LNCaP clone FGC (cell line): ENCODE measurements around the gene C3.
"Not testable (repeated sequence)": the region's sequence is repeated elsewhere in the genome, so short reads cannot be mapped to it uniquely, and the experiment has no call there.

ENCODE experiments used
- DNase-seq: peaks from one replicate; pipeline ENCODE4 v3.0.0-alpha.2; 2011; ENCODE audit warnings: low read depth
- H3K4me3 ChIP-seq: 2 replicates; pipeline ENCODE4 v1.5.1; 2011; ENCODE audit warnings: mild to moderate bottlenecking, low read depth, low read length, control low read depth
- TF ChIP-seq, protein P1 (sequence below): IDR thresholded peaks from 2 replicates; pipeline ENCODE4 v1.5.1; 2012; ENCODE audit warnings: mild to moderate bottlenecking; ENCODE audit not compliant: control insufficient read depth, insufficient read depth; ENCODE audit errors: extremely low read depth

C3 gene

DNA sequence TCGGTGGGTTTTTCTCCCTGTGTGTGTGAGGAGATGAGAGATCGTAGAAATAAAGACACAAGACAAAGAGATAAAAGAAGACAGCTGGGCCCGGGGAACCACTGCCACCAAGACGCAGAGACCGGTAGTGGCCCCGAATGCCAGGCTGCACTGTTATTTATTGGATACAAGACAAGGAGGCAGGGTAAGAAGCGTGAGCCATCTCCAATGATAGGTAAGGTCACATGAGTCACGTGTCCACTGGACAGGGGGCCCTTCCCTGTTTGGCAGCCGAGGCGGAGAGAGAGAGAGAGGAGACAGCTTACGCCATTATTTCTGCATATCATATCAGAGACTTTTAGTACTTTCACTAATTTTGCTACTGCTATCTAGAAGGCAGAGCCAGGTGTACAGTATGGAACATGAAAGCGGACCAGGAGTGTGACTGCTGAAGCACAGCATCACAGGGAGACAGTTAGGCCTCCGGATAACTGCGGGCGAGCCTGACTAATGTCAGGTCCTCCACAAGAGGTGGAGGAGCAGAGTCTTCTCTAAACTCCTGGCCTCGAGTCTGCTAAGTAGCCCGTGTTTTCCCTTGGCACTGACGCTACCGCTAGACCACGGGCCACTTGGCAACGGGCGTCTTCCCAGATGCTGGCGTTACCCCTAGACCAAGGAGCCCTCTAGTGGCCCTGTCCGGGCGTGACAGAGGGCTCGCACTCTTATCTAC lies 87.5 kb downstream of the C3 start:
- TF ChIP-seq, protein P1, sequence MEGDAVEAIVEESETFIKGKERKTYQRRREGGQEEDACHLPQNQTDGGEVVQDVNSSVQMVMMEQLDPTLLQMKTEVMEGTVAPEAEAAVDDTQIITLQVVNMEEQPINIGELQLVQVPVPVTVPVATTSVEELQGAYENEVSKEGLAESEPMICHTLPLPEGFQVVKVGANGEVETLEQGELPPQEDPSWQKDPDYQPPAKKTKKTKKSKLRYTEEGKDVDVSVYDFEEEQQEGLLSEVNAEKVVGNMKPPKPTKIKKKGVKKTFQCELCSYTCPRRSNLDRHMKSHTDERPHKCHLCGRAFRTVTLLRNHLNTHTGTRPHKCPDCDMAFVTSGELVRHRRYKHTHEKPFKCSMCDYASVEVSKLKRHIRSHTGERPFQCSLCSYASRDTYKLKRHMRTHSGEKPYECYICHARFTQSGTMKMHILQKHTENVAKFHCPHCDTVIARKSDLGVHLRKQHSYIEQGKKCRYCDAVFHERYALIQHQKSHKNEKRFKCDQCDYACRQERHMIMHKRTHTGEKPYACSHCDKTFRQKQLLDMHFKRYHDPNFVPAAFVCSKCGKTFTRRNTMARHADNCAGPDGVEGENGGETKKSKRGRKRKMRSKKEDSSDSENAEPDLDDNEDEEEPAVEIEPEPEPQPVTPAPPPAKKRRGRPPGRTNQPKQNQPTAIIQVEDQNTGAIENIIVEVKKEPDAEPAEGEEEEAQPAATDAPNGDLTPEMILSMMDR: peak; percentile 80
- H3K4me3 ChIP-seq, DNase-seq: not testable (repeated sequence)

DNA sequence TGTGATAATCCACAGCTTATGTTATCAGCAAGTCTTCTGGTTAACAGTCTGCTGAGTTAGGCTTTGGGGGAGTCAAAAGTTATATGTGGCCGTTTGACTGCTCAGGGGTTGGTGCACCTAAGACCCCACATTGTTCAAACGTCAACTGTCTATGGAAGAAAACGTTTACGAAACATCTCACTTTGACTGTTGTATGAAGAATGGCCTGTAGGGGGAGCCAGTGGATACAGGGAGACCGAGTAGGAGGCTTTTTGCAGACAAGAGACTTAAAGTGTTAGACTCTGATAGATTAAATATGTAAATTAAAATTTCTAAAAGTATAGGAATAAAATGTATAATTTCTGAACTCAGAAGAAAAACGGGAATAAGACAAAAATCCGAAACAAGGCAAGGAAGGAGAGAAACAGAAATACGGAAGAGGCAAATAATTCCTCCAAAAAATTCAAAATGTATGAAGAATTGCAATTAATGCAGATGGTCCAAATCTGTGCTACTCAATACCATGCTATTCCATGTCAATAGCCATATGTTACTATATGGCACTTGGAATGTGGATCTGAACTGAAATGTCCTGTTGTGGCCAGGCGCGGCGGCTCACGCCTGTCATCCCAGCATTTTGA lies 88.3 kb downstream of the C3 start:
- TF ChIP-seq, protein P1: peak; percentile 81
- no peak for DNase-seq
- H3K4me3 ChIP-seq: no peak overlapping the region
